ENCODE data around the gene AZU1.
"Not testable (repeated sequence)": the region's sequence is repeated elsewhere in the genome, so short reads cannot be mapped to it uniquely, and the experiment has no call there.

Gene AZU1

DNA sequence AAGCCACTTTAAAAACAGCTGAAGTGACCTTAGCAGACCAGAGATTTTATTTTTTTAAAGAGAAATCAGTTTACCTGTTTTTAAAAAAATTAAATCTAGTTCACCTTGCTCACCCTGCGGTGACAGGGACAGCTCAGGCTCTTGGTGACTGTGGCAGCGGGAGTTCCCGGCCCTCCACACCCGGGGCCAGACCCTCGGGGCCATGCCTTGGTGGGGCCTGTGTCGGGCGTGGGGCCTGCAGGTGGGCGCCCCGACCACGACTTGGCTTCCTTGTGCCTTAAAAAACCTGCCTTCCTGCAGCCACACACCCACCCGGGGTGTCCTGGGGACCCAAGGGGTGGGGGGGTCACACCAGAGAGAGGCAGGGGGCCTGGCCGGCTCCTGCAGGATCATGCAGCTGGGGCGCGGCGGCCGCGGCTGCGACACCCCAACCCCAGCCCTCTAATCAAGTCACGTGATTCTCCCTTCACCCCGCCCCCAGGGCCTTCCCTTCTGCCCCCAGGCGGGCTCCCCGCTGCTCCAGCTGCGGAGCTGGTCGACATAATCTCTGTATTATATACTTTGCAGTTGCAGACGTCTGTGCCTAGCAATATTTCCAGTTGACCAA lies 16.7 kb upstream of the AZU1 start:
- DNase-seq (ENCODE audit: low read depth), result no peak

DNA sequence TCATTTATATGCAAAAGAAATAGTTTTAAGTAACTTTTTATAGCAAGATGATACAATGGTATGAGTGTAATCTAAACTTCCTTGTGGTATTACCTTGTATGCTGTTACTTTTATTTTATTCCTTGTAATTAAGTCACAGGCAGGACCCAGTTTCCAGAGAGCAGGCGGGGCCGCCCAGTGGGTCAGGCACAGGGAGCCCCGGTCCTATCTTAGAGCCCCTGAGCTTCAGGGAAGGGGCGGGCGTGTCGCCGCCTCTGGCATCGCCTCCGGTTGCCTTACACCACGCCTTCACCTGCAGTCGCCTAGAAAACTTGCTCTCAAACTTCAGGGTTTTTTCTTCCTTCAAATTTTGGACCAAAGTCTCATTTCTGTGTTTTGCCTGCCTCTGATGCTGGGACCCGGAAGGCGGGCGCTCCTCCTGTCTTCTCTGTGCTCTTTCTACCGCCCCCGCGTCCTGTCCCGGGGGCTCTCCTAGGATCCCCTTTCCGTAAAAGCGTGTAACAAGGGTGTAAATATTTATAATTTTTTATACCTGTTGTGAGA lies 16.1 kb upstream of the AZU1 start:
- DNase-seq (ENCODE audit: low read depth), result no peak

- DNase-seq (ENCODE audit: low read depth), result no peak
Measured at GRCh38 chr19:812049-812746, 15.4 kb upstream of the AZU1 start.

- DNase-seq (ENCODE audit: low read depth), result no peak
Measured at GRCh38 chr19:812747-813218, 14.9 kb upstream of the AZU1 start.

DNA sequence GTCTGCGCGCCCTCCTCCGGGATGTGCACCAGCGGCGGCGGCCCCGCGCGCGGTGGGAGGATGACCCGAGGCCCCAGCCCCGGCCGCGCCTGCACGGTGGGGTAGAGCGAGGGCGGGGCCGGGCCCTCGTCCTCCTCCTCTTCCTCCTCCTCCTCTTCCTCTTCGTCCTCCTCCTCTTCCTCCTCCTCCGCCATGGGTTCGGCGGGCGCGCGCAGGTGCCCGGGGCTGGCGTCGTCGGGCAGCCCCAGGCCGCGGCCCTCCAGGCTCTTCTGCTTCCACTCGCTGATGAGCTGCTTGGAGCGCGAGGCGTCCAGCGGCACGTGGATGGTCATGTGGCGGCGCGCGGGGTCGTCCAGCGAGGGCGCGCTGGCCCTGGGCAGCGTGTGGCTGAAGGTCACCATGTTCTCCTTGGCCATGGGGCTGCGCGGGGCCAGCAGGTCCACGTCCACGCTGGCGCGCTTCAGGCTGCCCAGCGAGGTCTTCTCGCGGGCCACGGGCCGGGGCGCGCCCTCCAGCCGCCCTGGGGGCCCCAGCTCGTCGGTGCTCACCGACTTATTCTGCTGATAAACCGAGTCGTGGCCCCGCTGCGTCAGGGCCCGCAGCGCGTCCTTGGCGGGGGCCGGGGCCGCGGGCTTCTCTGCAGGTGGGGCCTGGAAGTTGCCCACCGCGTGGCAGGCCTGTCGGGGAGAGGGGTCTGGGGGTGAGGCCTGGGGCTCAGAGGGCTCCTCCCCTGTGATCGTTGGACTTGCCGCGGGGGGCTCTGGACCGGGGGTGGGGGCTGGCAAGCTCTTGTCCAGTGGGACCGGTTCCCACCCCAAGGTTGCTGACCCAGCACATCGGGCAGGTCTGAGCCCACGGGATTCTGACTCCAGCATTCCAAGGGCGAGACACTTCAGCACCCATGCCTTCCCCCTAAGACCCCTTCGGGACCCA lies 14.2 kb upstream of the AZU1 start:
- no peak for DNase-seq (ENCODE audit: low read depth)

GRCh38 chr19:814152-815078 lies 13.2 kb upstream of the AZU1 start:
- no peak for DNase-seq (ENCODE audit: low read depth)

GRCh38 chr19:815079-815774 lies 12.4 kb upstream of the AZU1 start:
- no peak for DNase-seq (ENCODE audit: low read depth)

GRCh38 chr19:815775-816499 lies 11.7 kb upstream of the AZU1 start:
- DNase-seq (ENCODE audit: low read depth), result no peak

- DNase-seq (ENCODE audit: low read depth), result no peak
Measured at GRCh38 chr19:816500-816857, 11.2 kb upstream of the AZU1 start.

DNA sequence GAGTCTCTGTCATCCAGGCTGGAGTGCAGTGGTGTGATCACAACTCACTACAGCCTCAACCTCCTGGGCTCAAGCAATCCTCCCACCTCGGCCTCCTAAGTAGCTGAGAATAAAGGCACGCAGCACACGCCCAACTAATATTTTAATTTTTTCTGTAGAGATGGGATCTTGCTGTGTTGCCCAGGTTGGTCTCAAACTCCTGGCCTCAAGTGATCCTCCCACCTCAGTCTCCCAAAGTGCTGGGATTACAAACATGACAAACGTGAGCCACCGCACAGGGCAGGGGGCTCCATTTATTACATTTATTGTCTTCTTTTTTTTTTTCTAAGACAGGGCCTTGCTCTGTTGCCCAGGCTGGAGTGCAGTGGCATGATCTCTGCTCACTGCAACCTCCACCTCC lies 7.4 kb upstream of the AZU1 start:
- DNase-seq (ENCODE audit: low read depth), result not testable (repeated sequence)

DNA sequence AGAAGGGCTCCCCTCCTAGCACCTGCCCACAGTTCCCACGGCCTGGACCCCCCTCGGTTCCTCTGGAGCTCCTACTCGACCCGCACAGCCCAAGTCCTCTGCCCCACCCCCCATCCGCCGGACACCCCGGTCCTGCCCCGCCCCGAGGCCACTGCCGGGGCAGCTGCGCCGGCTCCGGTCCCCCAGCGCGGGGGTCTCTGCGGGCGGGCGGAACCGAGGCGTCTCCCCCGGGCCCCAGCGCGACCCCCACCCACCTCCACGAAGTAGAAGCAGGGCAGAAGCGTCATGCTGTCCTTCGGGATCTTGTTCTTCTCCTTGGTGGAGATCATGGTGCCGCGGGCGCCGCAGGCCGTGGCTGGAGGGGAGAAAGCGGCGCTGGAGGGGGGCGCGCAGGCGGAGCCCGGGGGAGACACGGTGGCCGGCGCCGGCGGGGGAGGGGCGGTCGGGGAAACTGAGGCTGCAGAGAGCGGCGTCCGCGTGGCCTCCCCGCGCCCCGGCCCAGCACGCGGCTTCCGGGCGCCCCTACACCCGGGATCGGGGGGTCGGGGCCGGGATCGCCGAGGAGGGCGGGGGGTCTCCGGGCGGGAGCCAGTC lies 6.3 kb upstream of the AZU1 start:
- DNase-seq (ENCODE audit: low read depth), result no peak

DNA sequence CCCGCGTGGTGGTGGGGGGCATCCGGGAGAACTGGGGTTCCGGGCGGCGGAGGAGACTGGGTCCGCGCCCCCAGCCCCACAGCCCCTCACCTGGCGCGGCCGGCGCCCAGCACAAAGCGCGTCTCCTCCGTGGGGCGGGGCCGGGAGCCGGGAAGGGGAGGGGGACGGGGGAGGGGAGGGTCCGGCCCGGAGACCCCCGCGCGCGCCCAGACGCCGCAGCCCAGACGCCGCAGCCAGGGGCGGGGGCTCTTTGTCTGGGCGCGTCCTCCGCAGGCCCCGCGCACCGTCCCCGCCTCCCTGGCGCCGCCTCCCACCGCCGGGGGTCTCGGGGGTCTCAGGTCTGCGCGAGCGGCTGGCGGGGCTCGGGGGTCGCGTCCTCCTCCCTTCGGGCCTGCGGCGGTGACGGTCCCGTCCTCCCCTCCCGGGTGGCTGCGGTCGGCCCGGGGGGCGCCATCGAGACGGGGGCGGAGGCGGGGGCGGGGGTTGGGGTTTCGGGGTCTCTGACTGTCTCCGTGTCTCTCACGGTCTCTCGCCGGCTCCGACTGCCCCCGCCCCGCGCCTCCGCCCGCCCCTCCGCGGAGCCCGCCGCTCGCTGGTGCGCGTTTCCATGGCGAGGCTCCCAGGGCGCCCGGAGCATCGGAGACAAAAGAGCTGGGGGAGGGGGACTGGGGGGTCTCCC lies 5.7 kb upstream of the AZU1 start, which contains the start of gene PLPPR3:
Gene PLPPR3 (minus strand): TSS at position 131 of the 679 bp plus-strand sequence. CDS start 396 bp downstream, outside the sequence.
- no peak for DNase-seq (ENCODE audit: low read depth)

- DNase-seq (ENCODE audit: low read depth), result no peak
Measured at GRCh38 chr19:823565-824121, 4.0 kb upstream of the AZU1 start.

- no peak for DNase-seq (ENCODE audit: low read depth)
Measured at GRCh38 chr19:824885-825284, 2.8 kb upstream of the AZU1 start.

DNA sequence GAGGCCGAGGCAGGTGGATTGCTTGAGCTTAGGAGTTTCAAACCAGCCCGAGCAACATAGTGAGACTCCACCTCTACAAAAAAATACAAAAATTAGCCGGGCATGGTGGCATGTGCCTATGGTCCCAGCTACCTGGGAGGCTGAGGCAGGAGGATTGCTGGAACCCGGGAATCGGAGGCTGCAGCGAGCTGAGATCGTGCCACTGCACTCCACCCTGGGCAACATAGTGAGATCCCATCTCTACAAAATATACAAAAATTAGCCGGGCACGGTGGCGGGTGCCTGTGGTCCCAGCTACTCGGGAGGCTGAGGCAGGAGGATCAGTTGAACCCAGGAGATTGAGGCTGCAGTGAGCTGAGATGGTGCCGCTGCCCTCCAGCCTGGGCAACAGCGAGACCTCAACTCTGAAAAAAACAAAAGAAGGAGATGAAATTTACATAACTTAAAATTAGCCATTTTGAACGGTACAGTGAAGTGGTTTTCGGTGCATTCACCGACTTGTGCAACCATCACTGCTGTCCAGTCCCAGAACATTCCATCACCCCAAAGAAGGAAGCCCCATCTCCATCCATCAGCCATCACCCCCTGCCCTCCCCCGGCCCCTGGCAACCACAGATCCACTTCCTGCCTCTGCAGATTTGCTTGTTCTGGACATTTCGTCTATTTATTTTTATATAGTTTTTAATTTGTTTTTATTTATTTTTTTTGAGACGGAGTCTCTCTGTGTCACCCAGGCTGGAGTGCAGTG lies 1.6 kb upstream of the AZU1 start:
- no peak for DNase-seq (ENCODE audit: low read depth)

DNA sequence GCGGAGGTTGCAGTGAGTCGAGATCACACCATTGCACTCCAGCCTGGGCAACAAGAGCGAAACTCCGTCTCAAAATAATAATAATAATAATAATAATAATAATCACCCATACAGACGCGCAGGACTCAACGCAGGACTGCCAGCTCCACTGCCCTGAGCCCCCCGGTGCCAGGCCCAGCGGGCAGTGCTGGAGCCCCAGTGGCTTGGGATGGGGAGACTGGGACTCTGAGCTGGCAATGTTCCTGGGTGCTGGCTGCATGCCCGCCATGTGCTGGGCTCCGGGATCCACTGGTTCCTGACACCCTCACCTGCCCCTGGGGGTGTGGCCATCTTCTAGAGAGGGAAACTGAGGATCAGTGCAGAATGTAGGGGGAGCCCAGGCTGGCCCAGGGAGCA lies 325 bp upstream of the AZU1 start:
- DNase-seq (ENCODE audit: low read depth), result no peak

- no peak for DNase-seq (ENCODE audit: low read depth)
Measured at GRCh38 chr19:829129-829758, 1.6 kb downstream of the AZU1 start.
